ENCODE data around the gene NOP9.
"Not testable (repeated sequence)": the region's sequence is repeated elsewhere in the genome, so short reads cannot be mapped to it uniquely, and the experiment has no call there.

Gene NOP9

GRCh38 chr14:24351517-24351916 is 51.9 kb downstream of the NOP9 start:
- no peak for DNase-seq (ENCODE audit: low read depth in 2 of 2)

- no peak for DNase-seq (ENCODE audit: low read depth in 2 of 2)
These were observed 54.2 kb downstream of the NOP9 start for GRCh38 chr14:24353559-24354481.

GRCh38 chr14:24354482-24354825 is 54.8 kb downstream of the NOP9 start:
- not testable (repeated sequence) for DNase-seq (ENCODE audit: low read depth in 2 of 2)

- DNase-seq (ENCODE audit: low read depth in 2 of 2): no peak
These were observed 55.4 kb downstream of the NOP9 start for GRCh38 chr14:24355009-24355408.

- no peak for DNase-seq (ENCODE audit: low read depth in 2 of 2)
These were observed 56.6 kb downstream of the NOP9 start for GRCh38 chr14:24356208-24356607.

Data from stimulated activated CD8-positive, alpha-beta memory T cell treated with anti-CD3 and anti-CD28 coated beads, Interleukin-2, amount 100 ng/mL, for 1 hour (primary cell).